ENCODE results near the gene ROBO1.

ROBO1 gene

GRCh38 chr3:79423417-79423816, 344.4 kb downstream of the ROBO1 start:
- FAIRE-seq, result no peak
- no peak for TF ChIP-seq POLR2A (IDR thresholded peaks at IDR 0.05; ENCODE audit: low read depth, low read length)
- no peak for DNase-seq (ENCODE audit: insufficient read length, low spot score)

DNA sequence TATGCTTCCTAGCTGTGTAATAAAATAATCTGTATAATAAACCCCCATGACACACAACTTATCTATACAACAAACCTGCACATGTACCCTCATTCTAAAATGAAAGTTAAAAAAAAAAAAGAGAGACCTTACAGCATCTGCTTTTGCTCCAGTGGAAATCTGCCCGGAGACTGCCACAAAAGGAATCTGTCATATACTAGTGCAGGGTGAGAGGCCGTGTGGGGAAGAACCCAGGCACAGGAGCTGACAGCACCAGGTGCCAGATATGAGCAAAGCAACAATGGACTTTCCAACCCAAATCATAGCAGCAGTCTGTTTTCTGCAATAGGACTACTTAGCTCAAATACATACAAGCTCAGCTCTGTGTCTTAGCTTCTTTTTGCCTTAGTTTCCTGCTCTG, 346.5 kb downstream of the ROBO1 start:
- FAIRE-seq, result no peak
- DNase-seq (ENCODE audit: insufficient read length, low spot score), result no peak
- no peak for TF ChIP-seq POLR2A (IDR thresholded peaks at IDR 0.05; ENCODE audit: low read depth, low read length)

GRCh38 chr3:79418855-79419621, 348.8 kb downstream of the ROBO1 start:
- peak; percentile 61 for FAIRE-seq
- DNase-seq (ENCODE audit: insufficient read length, low spot score), result no peak

GRCh38 chr3:79415356-79415755, 352.4 kb downstream of the ROBO1 start:
- FAIRE-seq (no peak), DNase-seq (ENCODE audit: insufficient read length, low spot score) (no peak)
- TF ChIP-seq POLR2A (IDR thresholded peaks at IDR 0.05; ENCODE audit: low read depth, low read length), result no peak

More at GRCh38 chr3:79418855-79419621, 348.8 kb downstream of the ROBO1 start:
- no peak for TF ChIP-seq POLR2A (IDR thresholded peaks at IDR 0.05; ENCODE audit: low read depth, low read length)

GRCh38 chr3:79414806-79415205, 353.0 kb downstream of the ROBO1 start:
- no peak for DNase-seq (ENCODE audit: insufficient read length, low spot score)
- no peak for TF ChIP-seq POLR2A (IDR thresholded peaks at IDR 0.05; ENCODE audit: low read depth, low read length)
- peak; percentile 11 for FAIRE-seq

DNA sequence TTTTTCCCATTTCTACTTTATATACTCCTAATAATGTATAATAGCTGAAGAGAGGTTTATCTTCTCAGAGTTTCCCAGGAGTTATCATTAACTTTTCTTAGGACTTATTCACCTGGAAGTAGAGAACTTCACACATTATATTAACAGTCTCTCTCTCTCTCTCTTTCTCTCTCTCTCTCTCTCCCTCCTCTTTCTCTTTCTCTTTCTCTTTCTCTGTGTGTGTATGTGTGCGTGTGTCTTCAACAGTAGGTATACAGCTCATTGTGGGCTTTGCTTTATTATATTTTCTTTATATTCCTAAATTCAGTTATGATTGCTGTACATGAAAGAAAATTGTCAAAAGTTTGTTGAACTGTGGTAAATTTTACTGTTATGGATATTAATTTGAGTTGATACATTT, 353.8 kb downstream of the ROBO1 start:
- no peak for TF ChIP-seq POLR2A (IDR thresholded peaks at IDR 0.05; ENCODE audit: low read depth, low read length)
- DNase-seq (ENCODE audit: insufficient read length, low spot score), result no peak
- FAIRE-seq, result no peak

DNA sequence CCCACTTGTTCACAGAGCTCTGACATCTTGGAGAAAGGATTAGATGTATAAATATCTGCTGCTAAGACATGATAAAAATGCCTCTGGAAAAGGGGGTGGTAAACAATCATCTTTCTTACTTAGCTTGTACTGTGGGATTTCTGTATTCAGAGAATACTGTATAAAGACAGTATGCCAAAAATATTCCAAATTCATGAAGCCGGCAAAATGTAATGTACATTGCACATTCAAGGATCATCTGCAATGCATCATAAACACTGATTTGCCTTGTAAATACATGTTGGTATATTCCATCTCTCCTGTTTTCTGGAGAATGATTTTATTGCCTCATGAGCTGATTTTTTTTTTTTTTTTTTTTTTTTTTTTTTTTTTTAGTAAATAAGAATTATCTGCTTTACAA, 355.3 kb downstream of the ROBO1 start:
- no peak for TF ChIP-seq POLR2A (IDR thresholded peaks at IDR 0.05; ENCODE audit: low read depth, low read length)
- DNase-seq (ENCODE audit: insufficient read length, low spot score) (no peak), FAIRE-seq (no peak)

DNA sequence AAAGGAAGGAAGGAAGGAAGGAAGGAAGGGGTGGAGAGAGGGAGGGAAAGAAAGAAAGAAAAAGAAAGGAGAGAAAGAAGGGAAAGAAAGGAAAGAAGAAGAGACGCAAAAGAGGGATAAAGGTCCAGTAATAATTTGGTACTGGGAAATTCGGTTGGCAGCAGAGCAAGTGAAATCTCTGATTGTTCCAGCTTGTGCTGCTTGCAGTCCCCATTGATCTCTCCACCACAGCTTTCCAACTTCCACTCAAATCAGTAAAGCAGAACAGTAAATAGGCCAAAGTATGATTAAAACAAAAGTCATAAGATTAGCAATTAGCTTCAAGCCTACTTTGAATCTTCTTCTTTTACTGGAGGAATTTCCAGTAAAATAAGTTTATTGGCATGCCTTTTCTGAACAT, 357.2 kb downstream of the ROBO1 start:
- TF ChIP-seq POLR2A (IDR thresholded peaks at IDR 0.05; ENCODE audit: low read depth, low read length), result no peak
- no peak for DNase-seq (ENCODE audit: insufficient read length, low spot score)
- no peak for FAIRE-seq

DNA sequence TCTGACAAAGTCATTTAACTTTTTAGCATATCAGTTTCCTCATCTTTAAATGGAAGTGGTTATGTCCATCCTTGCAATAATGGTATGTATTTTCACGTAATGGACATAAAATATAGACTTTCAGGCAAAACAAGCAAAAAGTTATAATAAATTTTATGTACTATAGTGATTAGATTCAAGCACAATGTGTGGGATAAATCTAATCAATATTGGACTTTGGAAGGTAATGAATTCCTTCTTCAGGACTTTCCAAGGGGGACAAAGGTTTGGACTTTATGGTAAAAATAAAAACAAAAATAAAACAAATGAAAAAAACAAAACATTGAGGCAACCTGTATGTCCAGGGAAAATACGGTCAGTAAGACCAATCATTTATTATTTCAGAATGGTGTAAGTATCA, 357.7 kb downstream of the ROBO1 start:
- DNase-seq (ENCODE audit: insufficient read length, low spot score) (no peak), FAIRE-seq (no peak)
- no peak for TF ChIP-seq POLR2A (IDR thresholded peaks at IDR 0.05; ENCODE audit: low read depth, low read length)

- TF ChIP-seq POLR2A (IDR thresholded peaks at IDR 0.05; ENCODE audit: low read depth, low read length), result no peak
- no peak for FAIRE-seq
- DNase-seq (ENCODE audit: insufficient read length, low spot score), result no peak
Measured at GRCh38 chr3:79406175-79406574, 361.6 kb downstream of the ROBO1 start.

GRCh38 chr3:79405183-79405582, 362.6 kb downstream of the ROBO1 start:
- no peak for DNase-seq (ENCODE audit: insufficient read length, low spot score)
- no peak for TF ChIP-seq POLR2A (IDR thresholded peaks at IDR 0.05; ENCODE audit: low read depth, low read length)
- FAIRE-seq, result no peak

DNA sequence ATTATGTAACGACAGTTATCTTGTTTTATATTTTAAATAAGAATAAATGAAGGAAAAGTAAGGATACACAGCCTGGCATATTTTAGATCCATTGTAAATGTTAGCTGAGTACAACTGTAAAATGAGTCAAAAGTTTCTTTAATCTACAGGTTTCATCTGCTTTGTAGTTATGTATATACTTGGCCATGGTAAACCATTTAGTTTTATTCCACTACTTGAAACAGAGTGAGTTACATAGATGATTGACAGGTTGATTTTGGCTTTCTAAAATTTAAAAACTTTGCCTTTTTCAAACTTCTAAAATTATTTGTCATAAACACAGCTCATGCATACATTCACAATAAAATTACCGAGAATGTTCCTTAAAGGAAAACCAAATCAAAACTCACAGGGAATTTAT, 371.2 kb downstream of the ROBO1 start:
- FAIRE-seq (no peak), DNase-seq (ENCODE audit: insufficient read length, low spot score) (no peak)
- TF ChIP-seq POLR2A (IDR thresholded peaks at IDR 0.05; ENCODE audit: low read depth, low read length), result no peak

DNA sequence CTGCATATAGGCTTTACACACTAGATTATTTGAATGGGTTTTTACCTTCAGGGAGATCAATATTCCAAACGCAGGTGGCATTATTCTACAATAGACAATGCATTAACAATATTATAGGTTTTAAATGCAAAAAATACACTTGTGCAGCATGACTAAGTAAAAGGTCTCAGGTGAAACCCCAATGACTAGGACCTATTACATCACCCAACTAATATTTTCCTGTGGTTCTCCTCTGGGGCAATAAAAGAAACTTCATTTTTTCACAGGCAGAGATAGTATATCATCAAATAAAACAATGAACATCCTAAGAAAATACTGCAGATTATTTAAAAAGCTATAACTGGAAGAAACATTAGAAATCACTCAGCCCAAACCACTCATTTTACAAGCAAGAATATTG, 375.3 kb downstream of the ROBO1 start:
- no peak for TF ChIP-seq POLR2A (IDR thresholded peaks at IDR 0.05; ENCODE audit: low read depth, low read length)
- FAIRE-seq (no peak), DNase-seq (ENCODE audit: insufficient read length, low spot score) (no peak)

- FAIRE-seq, result no peak
- no peak for TF ChIP-seq POLR2A (IDR thresholded peaks at IDR 0.05; ENCODE audit: low read depth, low read length)
- no peak for DNase-seq (ENCODE audit: insufficient read length, low spot score)
Measured at GRCh38 chr3:79390352-79390751, 377.4 kb downstream of the ROBO1 start.

GRCh38 chr3:79385211-79385610, 382.6 kb downstream of the ROBO1 start:
- FAIRE-seq, result no peak
- no peak for TF ChIP-seq POLR2A (IDR thresholded peaks at IDR 0.05; ENCODE audit: low read depth, low read length)
- DNase-seq (ENCODE audit: insufficient read length, low spot score), result no peak

Data from H54 (cell line).